Stimulated activated memory B cell treated with anti-CD40 and anti-IgM and Interleukin-4, amounts not matched to agents 10 μg/mL and 1 μg/mL and 100 μg/mL, for 72 hours (primary cell): ENCODE measurements around the gene CDKN1A.
"Not testable (repeated sequence)": the region's sequence is repeated elsewhere in the genome, so short reads cannot be mapped to it uniquely, and the experiment has no call there.

Experiments
- ATAC-seq: fragments of 150-1000 bp; cut with Tn5 transposase; 2 replicates; pipeline ENCODE4 v1.10.0; 2021
- H3K27ac Mint-ChIP-seq: one replicate; pipeline ENCODE4 v1.8.0; 2022; ENCODE audit warnings: mild to moderate bottlenecking, mixed read lengths
- H3K27me3 Mint-ChIP-seq: one replicate; pipeline ENCODE4 v1.8.0; 2022; ENCODE audit warnings: mixed read lengths
- H3K36me3 Mint-ChIP-seq: one replicate; pipeline ENCODE4 v1.8.0; 2022; ENCODE audit warnings: mixed read lengths
- H3K4me1 Mint-ChIP-seq: one replicate; pipeline ENCODE4 v1.8.0; 2022; ENCODE audit warnings: mixed read lengths
- H3K4me3 Mint-ChIP-seq: one replicate; pipeline ENCODE4 v1.8.0; 2022; ENCODE audit warnings: mild to moderate bottlenecking, moderate library complexity, mixed read lengths
- H3K9me3 Mint-ChIP-seq: one replicate; pipeline ENCODE4 v1.8.0; 2022; ENCODE audit warnings: mixed read lengths

CDKN1A gene

DNA sequence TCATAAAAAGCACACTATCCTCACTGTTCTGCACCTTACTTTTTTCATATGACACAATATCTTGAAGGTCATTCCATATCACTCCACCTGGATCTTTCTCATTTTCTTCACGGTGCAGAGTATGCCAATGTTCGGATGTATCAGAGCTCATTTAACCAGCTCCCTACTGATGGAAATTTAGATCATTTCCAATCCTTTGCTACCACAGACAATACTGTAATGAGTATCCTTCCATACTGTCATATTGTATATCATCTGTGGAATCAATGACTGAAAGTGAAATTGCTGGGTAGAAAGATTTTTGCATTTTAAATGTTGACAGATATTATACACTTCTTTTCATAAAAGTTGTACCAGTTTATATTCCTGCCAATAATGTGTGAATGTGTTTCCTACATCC, 16.9 kb downstream of the CDKN1A start:
- H3K9me3 Mint-ChIP-seq = no peaks in the 10 kb centered on the region
- no peak overlapping the region for H3K4me3 Mint-ChIP-seq
- peaks cover 13% of the 10 kb centered on the region for H3K36me3 Mint-ChIP-seq
- H3K27ac Mint-ChIP-seq = peak overlapping the region; percentile 82
- H3K4me1 Mint-ChIP-seq = peaks cover 74% of the 10 kb centered on the region
- ATAC-seq = no peak
- no peaks in the 10 kb centered on the region for H3K27me3 Mint-ChIP-seq

DNA sequence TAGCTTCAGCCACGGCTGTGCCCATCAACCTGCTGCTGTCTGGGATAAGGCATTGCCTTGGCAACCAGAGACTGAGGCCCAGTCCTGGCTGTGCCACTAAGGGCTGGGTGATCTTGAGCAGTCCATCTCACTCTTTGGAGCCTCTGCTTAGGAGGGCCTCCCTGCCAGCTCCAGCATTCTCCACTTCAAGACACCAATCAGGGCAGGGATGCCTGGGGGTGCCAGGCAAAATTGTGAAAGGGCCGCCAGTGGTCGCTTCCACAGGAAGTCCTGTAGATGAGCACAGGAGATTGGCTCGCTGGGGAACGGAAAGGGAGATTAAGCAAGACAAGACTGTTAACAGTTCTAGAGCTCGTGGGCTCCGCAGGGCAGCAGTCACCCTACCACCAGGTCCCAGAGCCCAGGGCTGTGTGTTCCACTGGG, 19.0 kb downstream of the CDKN1A start, which contains the start of gene RAB44:
Gene RAB44 (plus strand): TSS at position 346 of the 423 bp plus-strand sequence. CDS start 6,410 bp downstream, outside the sequence.
- no peaks in the 10 kb centered on the region for H3K9me3 Mint-ChIP-seq
- H3K27me3 Mint-ChIP-seq = no peaks in the 10 kb centered on the region
- no peak within 1 kb of the TSS for H3K4me3 Mint-ChIP-seq
- H3K36me3 Mint-ChIP-seq = peaks cover 13% of the 10 kb centered on the region
- H3K27ac Mint-ChIP-seq = peak within 1 kb of the TSS; percentile 78
- ATAC-seq = no peak
- H3K4me1 Mint-ChIP-seq = peaks cover 70% of the 10 kb centered on the region

DNA sequence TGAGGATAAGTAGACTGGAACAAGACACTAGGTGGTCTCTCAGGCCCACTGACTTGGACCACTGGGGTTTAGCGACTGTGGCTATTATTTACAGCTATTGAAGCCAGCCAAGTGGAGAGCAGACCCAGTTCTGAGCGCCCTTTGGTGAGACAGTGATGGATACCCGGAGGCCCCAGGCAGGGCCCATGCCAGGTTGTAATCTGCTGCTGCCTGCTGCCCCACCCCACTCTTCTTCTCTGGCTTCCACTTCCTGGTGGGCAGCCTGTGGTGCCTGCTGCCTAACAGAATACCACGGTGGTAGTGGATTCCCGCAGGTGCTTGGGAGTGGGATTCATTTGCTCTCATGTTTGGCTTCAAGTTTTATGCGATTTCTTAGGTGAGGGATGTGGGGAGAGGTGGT, 19.7 kb downstream of the CDKN1A start:
- no peak overlapping the region for H3K4me3 Mint-ChIP-seq
- H3K27ac Mint-ChIP-seq = no peak overlapping the region
- H3K4me1 Mint-ChIP-seq = peaks cover 63% of the 10 kb centered on the region
- H3K27me3 Mint-ChIP-seq = no peaks in the 10 kb centered on the region
- peaks cover 13% of the 10 kb centered on the region for H3K36me3 Mint-ChIP-seq
- no peaks in the 10 kb centered on the region for H3K9me3 Mint-ChIP-seq
- ATAC-seq = no peak

DNA sequence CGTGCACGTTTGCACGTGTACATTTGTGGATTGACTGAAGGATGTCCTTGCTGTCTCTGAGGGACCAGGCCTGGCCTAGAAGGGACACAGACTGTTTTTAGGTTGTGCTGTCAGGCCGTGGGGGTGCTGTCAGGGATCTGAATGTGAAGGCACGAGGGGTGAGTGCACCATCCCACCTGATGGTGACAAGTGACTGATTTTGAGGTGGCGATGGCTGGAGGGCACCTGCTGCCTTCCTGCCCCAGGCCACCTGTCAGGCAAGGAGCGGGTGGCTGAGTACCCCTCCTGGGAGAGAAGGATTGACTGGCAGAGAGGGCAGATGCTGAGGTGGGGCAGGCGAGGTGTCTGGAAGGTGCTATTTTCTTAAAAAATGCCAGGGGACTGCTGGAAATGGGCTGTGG, 20.4 kb downstream of the CDKN1A start:
- peaks cover 13% of the 10 kb centered on the region for H3K36me3 Mint-ChIP-seq
- H3K27me3 Mint-ChIP-seq = no peaks in the 10 kb centered on the region
- H3K27ac Mint-ChIP-seq = peak overlapping the region; percentile 20
- no peaks in the 10 kb centered on the region for H3K9me3 Mint-ChIP-seq
- peaks cover 56% of the 10 kb centered on the region for H3K4me1 Mint-ChIP-seq
- ATAC-seq = no peak
- no peak overlapping the region for H3K4me3 Mint-ChIP-seq

DNA sequence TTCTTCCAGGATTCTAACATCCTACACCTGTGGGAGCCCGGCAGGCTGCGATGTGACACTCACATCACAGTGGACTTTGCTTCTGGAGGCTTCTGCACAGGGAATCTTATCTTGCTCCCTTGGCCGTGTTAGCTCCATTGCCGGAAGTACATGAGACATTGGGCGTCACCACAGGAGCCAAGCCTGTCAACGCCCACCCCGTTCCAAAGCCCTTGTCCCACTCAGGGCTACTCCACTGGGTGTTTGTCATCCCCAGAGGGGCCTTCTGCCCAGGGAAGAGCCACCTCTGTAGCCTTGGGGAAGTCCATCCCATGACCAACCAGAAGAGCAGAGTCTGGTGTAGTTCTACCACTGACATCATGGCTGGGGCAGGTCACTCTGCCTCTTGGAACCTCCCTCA, 20.8 kb downstream of the CDKN1A start:
- H3K27me3 Mint-ChIP-seq = no peaks in the 10 kb centered on the region
- peak overlapping the region; percentile 20 for H3K27ac Mint-ChIP-seq
- ATAC-seq = no peak
- H3K9me3 Mint-ChIP-seq = no peaks in the 10 kb centered on the region
- H3K4me1 Mint-ChIP-seq = peaks cover 56% of the 10 kb centered on the region
- H3K4me3 Mint-ChIP-seq = no peak overlapping the region
- peaks cover 13% of the 10 kb centered on the region for H3K36me3 Mint-ChIP-seq

DNA sequence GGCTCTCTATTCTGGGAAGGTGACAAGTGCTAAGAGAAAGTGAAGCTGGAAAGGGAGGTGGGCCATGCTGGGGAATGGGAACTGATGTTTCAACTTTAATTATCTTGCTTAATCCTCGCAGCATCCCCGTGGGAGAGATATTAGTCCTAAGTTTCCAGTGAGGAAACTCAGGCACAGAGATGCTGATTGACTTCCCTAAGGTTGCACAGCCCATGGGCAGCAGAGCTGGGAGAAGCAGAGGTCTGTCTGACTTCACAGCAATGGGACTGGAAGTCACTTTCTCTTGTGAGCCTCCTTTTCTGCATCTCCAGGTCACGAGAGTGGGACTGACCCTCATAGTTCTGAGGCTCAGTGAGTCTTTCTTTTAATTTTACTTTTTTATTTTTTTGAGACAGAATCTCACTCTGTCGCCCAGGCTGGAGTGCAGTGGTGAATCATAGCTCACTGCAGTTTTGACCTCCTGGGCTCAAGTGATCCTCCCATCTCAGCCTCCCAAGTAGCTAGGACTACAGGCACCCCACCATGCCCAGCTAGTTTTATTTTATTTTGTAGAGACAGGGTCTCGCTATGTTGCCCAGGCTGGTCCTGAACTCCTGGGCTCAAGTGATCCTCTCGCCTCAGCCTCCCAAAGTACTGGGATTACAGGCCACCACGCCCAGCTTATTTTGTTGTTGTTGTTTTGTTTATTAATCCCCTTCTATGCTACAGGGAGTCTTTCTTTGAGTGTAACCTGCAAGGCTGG, 21.7 kb downstream of the CDKN1A start:
- Mint-ChIP-seq H3K4me1 (peaks cover 47% of the 10 kb centered on the region), H3K27ac (peak overlapping the region; percentile 41), H3K27me3 (no peaks in the 10 kb centered on the region)

DNA sequence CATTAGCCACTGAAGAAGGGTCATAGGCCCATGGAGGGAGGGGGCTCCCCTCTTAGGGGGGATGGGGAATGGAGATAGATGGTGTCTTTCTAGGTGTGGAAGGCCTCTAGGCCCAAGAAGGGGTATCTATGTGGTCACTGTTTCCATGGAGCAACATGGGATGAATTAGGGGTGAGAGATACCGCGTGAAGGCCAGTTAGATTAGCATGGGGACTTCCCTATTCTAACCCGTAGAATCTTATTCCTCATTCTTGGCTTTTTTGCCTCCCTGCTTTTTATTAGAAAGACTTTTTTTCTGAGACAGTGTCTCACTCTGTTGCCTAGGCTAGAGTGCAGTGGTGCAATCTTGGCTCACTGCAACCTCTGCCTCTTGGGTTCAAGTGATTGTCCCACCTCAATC, 22.3 kb downstream of the CDKN1A start:
- peaks cover 6% of the 10 kb centered on the region for H3K36me3 Mint-ChIP-seq
- peak overlapping the region; percentile 41 for H3K27ac Mint-ChIP-seq
- peaks cover 43% of the 10 kb centered on the region for H3K4me1 Mint-ChIP-seq
- peak; percentile 57 for ATAC-seq
- no peaks in the 10 kb centered on the region for H3K27me3 Mint-ChIP-seq
- H3K4me3 Mint-ChIP-seq = no peak overlapping the region
- no peaks in the 10 kb centered on the region for H3K9me3 Mint-ChIP-seq

More for the DNA sequence above, 21.7 kb downstream of the CDKN1A start:
- ATAC-seq = no peak
- Mint-ChIP-seq H3K36me3 (peaks cover 6% of the 10 kb centered on the region), H3K4me3 (no peak overlapping the region), H3K9me3 (no peaks in the 10 kb centered on the region)

DNA sequence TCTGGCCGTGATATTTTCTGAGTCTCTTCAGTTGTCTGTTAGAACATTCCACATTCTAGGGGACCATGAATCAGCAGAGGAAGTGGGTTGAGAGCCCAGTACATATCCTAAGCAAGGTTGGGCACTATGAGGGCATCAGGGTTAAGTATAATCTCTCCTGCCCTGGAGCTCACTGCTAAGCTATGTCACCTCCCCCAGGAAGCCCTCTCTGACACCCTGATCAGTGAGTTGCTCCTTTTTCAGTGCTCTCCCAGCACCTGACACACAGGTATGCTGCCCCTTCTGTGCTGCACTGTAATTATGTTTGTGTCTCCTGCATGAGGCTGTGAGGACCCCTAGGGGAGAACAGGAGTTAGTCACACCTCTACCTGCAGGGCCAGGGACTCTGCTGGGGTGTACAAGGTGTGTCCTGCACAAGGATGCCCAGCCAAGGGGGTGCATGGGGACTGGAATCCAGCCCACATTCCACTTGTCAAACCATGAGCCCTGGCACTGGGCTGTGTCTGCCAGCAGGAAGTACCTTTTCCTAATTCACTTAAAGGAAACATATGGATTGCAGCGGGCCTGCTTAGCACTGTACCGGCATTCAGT, 23.0 kb downstream of the CDKN1A start:
- Mint-ChIP-seq H3K9me3 (no peaks in the 10 kb centered on the region), H3K36me3 (peaks cover 4% of the 10 kb centered on the region), H3K27me3 (no peaks in the 10 kb centered on the region), H3K4me1 (peaks cover 38% of the 10 kb centered on the region), H3K27ac (peak overlapping the region; percentile 41), H3K4me3 (no peak overlapping the region)
- peak; percentile 53 for ATAC-seq

DNA sequence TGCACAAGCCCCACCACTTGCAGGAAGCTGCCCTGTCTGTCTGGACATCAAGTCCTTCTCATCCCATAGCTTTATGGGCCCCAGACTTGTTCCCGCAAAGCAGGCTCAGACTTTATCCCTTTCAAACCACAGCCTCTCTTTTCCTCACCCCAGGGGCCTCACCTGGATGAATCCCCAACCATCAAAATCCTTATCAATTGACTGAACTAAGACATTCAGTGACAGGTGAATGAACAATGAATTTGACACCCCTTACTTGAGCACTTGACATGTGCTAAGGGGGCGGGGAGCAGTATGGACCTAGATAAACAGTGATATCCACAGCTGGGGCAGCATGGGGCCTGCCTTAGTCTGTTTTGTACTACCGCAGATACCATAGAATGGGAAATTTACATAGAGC, 24.1 kb downstream of the CDKN1A start:
- H3K9me3 Mint-ChIP-seq = no peaks in the 10 kb centered on the region
- H3K27me3 Mint-ChIP-seq = no peaks in the 10 kb centered on the region
- no peaks in the 10 kb centered on the region for H3K36me3 Mint-ChIP-seq
- no peak overlapping the region for H3K27ac Mint-ChIP-seq
- H3K4me3 Mint-ChIP-seq = no peak overlapping the region
- ATAC-seq = no peak
- peaks cover 27% of the 10 kb centered on the region for H3K4me1 Mint-ChIP-seq

DNA sequence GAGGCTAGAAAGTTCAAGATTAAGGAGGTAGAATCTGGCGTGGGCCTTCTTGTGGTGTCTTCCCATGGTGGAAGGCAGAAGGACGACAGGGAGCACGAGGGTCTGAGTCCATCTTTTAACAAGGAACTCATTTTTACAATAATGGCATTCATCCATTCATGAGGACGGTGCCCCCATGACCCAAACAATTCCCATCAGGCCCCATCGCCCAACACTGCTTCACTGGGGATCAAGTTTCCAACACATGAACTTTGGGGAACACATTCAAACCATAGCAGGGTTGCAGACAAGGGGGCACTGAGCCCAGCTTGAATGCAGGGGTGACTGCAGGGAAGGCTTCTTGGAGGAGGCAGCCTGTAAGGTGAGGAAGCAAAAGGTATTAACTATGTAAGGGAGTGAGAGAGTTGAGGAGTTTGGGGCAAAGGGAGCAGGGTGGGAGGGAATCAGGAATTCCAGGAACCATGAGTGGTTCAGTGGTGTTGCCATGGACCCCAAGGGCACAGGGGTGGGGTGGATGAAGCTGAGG, 24.6 kb downstream of the CDKN1A start:
- H3K4me1 Mint-ChIP-seq = peaks cover 25% of the 10 kb centered on the region
- H3K36me3 Mint-ChIP-seq = no peaks in the 10 kb centered on the region
- no peaks in the 10 kb centered on the region for H3K9me3 Mint-ChIP-seq
- no peak overlapping the region for H3K27ac Mint-ChIP-seq
- H3K27me3 Mint-ChIP-seq = no peaks in the 10 kb centered on the region
- H3K4me3 Mint-ChIP-seq = no peak overlapping the region
- no peak for ATAC-seq

DNA sequence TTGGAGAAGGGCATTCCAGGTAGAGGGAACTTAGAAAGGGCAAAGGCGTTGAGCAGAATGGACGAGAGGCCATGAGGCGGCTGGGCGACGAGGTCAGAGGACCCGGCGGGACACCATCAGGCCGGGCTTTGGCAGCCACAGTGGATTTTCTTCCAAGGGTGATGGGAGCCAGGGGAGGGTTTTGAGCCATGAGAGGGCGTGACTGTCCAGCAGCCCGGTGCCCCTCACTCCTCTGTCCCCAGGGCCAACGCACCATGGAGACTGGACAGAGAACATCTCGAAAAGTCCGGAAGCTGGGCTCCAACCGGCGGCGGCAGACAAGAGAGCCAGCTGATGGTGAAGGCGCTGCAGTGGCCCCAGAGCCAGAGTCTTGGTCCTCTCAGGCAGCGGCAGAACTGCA, 25.5 kb downstream of the CDKN1A start:
- peaks cover 18% of the 10 kb centered on the region for H3K4me1 Mint-ChIP-seq
- no peaks in the 10 kb centered on the region for H3K9me3 Mint-ChIP-seq
- no peak overlapping the region for H3K27ac Mint-ChIP-seq
- no peak for ATAC-seq
- no peak overlapping the region for H3K4me3 Mint-ChIP-seq
- no peaks in the 10 kb centered on the region for H3K27me3 Mint-ChIP-seq
- no peaks in the 10 kb centered on the region for H3K36me3 Mint-ChIP-seq

DNA sequence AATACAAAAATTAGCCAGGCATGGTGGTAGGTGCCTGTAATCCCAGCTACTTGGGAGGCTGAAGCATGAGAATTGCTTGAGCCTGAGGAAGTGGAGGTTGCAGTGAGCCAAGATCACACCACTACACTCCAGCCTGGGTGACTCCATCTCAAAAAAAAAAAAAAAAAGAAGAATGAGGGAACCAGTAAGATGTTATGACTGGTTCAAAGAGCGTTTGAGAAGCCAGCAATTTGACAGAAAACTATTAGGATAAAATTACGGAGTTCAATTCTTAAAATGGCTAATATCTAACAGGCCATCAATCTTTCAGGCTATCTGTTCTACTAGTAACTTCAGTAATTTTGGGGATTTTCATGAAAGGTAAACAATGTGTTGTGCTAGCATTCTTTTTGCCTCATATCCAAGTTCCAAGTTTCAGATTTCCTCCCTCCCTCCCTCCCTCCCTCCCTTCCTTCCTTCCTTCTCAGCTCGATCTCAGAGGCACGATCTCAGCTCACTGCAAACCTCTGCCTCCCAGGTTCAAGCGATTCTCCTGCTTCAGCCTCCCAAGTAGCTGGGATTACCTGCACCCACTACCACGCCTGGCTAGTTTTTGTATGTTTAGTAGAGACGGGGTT, 26.6 kb downstream of the CDKN1A start:
- not testable (repeated sequence) for H3K9me3 Mint-ChIP-seq, H3K36me3 Mint-ChIP-seq, H3K27me3 Mint-ChIP-seq, H3K27ac Mint-ChIP-seq, ATAC-seq, H3K4me3 Mint-ChIP-seq
- peaks cover 17% of the 10 kb centered on the region for H3K4me1 Mint-ChIP-seq

DNA sequence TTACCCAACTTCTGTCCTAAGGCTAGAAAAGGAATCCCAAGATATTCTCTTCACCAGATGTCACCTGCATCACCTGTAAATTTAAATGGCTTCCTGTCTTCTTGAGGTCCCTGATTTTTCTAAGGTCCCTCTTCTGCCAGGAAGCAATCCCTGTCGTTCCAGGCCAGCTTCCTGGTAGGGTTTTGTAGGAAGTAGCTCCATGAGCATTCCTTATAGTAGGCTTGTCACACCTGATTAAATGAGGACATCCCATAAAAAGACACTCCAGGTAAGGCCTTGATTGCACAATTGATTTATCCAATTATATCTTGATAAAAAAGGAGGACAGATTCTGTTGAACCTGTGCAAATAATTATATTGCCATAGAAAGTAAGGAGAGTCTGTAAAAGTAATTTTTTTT, 27.8 kb downstream of the CDKN1A start:
- no peak for ATAC-seq
- Mint-ChIP-seq H3K27ac (no peak overlapping the region), H3K36me3 (no peaks in the 10 kb centered on the region), H3K27me3 (no peaks in the 10 kb centered on the region), H3K4me3 (no peak overlapping the region), H3K4me1 (peaks cover 8% of the 10 kb centered on the region), H3K9me3 (no peaks in the 10 kb centered on the region)

DNA sequence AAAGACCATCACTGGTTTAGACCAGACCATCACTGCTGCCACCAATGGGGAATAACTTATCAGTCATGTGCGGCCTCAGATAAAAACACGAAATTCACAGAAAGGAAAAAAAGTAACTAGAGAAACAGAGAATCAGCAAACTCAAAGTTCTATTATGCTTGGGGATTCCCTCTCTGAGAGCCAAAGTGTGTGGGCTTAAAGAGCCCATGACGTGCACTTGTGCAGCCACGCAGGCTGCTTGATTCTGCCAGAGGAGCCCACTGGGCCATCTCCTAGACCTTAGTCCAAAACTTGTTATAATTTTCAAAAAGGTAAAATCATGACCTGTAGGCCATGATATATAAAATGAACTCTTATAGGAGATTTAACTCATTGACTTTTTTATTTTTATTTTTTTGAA, 34.3 kb downstream of the CDKN1A start:
- Mint-ChIP-seq H3K36me3 (no peaks in the 10 kb centered on the region), H3K27me3 (no peaks in the 10 kb centered on the region), H3K4me1 (no peaks in the 10 kb centered on the region), H3K4me3 (no peak overlapping the region), H3K9me3 (no peaks in the 10 kb centered on the region), H3K27ac (peak overlapping the region; percentile 39)
- no peak for ATAC-seq

DNA sequence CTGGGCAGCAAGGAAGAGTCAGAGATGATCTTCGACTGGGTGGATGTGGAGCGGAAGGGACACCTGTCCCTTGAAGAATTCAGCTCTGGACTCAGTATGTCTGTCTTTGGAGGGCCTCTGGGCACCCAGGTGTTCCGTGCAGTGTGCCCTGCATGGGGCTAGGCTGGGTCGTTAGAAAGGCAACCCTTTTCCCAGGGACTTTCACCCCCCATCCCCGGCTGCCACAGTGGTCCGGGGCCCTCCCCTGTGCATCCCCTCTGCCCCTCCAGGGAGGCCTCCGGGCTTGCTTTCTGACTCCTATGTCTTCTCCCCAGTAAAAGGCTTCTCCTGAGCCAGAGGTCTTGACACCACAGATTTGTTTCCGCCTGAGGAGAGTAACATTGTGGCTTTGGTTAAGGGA, 35.3 kb downstream of the CDKN1A start:
- no peaks in the 10 kb centered on the region for H3K36me3 Mint-ChIP-seq
- no peaks in the 10 kb centered on the region for H3K27me3 Mint-ChIP-seq
- H3K9me3 Mint-ChIP-seq = no peaks in the 10 kb centered on the region
- H3K27ac Mint-ChIP-seq = peak overlapping the region; percentile 39
- H3K4me3 Mint-ChIP-seq = no peak overlapping the region
- no peaks in the 10 kb centered on the region for H3K4me1 Mint-ChIP-seq
- no peak for ATAC-seq
